HepG2 (cell line): ENCODE measurements around the gene IZUMO4. TPM values are rescaled to one million over a fixed set of nuclear protein-coding genes. Genes with fewer than 3 reads are reported as not detected.

Source experiments
- ESRRA ChIP-seq: sonication (generic); formaldehyde crosslinking; IDR thresholded peaks from 2 replicates; pipeline ENCODE4 v1.5.1; 2020; ENCODE audit warnings: mild to moderate bottlenecking, low read depth, missing genetic modification reagents
- FOSL1 ChIP-seq: sonication (generic); formaldehyde crosslinking; IDR thresholded peaks from 2 replicates; pipeline ENCODE4 v1.9.0; 2021; ENCODE audit warnings: missing genetic modification reagents, borderline replicate concordance
- HNRNPK ChIP-seq: fragments of 200-400 bp; formaldehyde crosslinking; IDR thresholded peaks from 2 replicates; pipeline ENCODE4 v1.6.1; 2018; ENCODE audit warnings: low read length, low read depth, moderate library complexity, mild to moderate bottlenecking; ENCODE audit not compliant: poor library complexity, severe bottlenecking
- HOMEZ ChIP-seq: IDR thresholded peaks from 2 replicates; pipeline ENCODE4 v1.6.1; 2016; ENCODE audit warnings: low read depth
- JDP2 ChIP-seq: sonication (generic); formaldehyde crosslinking; IDR thresholded peaks from 2 replicates; pipeline ENCODE4 v1.8.1; 2022; ENCODE audit warnings: missing genetic modification reagents, borderline replicate concordance
- NFE2L2 ChIP-seq: fragments of 150-350 bp; IDR thresholded peaks from 2 replicates; pipeline ENCODE4 v1.6.1; 2014; ENCODE audit warnings: low read length
- POLR2AphosphoS5 ChIP-seq: IDR thresholded peaks from 2 replicates; pipeline ENCODE4 v1.6.1; 2012; ENCODE audit warnings: low read depth, low read length
- SRSF4 ChIP-seq: fragments of 200-400 bp; formaldehyde crosslinking; IDR thresholded peaks from one replicate; pipeline ENCODE4 v1.6.1; 2018; ENCODE audit warnings: mild to moderate bottlenecking, low read depth, low read length, moderate library complexity; ENCODE audit not compliant: poor library complexity, severe bottlenecking
- ZFP1 ChIP-seq: IDR thresholded peaks from 2 replicates; pipeline ENCODE4 v1.6.1; 2016
- ZFP91 ChIP-seq: sonication (generic); formaldehyde crosslinking; IDR thresholded peaks from 2 replicates; pipeline ENCODE4 v1.9.0; 2022; ENCODE audit warnings: missing genetic modification reagents, mild to moderate bottlenecking, borderline replicate concordance
- ZFYVE20 ChIP-seq: sonication (generic); formaldehyde crosslinking; IDR thresholded peaks from 2 replicates; pipeline ENCODE4 v1.8.0; 2023; ENCODE audit warnings: low read depth, mild to moderate bottlenecking, moderate library complexity, missing genetic modification reagents, borderline replicate concordance
- ZNF619 ChIP-seq: sonication (generic); formaldehyde crosslinking; IDR thresholded peaks from 2 replicates; pipeline ENCODE4 v1.4.0; 2020; ENCODE audit warnings: mild to moderate bottlenecking, missing genetic modification reagents
- ZNF878 ChIP-seq: sonication (generic); formaldehyde crosslinking; IDR thresholded peaks from 2 replicates; pipeline ENCODE4 v1.8.1; 2023; ENCODE audit warnings: mild to moderate bottlenecking, missing genetic modification reagents, moderate library complexity
- polyA plus RNA-seq, 8 experiments: library from polyadenylated mRNA; depleted of rRNA in 3 of 8; stranded (reverse) in 7 of 8; unstranded in 1 of 8; fragments of >200 nt; fragmentation: Illumina TruSeq in 4 of 8; extraction: Trizol in 4 of 8; gene quantifications; 2 replicates each; pipeline versions ENCODE4 v1.2.1 to v1.2.3, GENCODE V29; 2011 to 2016; ENCODE audit warnings: low read depth in 4 of 8, missing spikeins in 1 of 8, mixed read lengths in 1 of 8; ENCODE audit not compliant: insufficient read depth in 1 of 8
- total RNA-seq, 5 experiments: library from RNA; depleted of rRNA; stranded (reverse); fragments of >200 nt; fragmentation: Illumina TruSeq; extraction: Trizol; gene quantifications; 2 replicates each; pipeline ENCODE4 v1.2.3, GENCODE V29; 2016; ENCODE audit warnings: low read depth in 1 of 5
- TF ChIP-seq, protein P1 (sequence below): sonication (generic); formaldehyde crosslinking; IDR thresholded peaks from 2 replicates; pipeline ENCODE4 v1.8.1; 2023; ENCODE audit warnings: mild to moderate bottlenecking, missing genetic modification reagents
- TF ChIP-seq, protein P2 (sequence below): sonication (generic); formaldehyde crosslinking; IDR thresholded peaks from 2 replicates; pipeline ENCODE4 v1.4.0; 2020; ENCODE audit warnings: low read depth, mild to moderate bottlenecking, missing genetic modification reagents

The IZUMO4 gene
- total and polyA plus RNA-seq, 2 of the 13 experiments (the other 11 are each of a cell fraction or from before 2014, with no cell fraction given): 0.77 to 3.9 TPM

- no peak for TF ChIP-seq JDP2 (CRISPR knock-in tag)
- no peak for TF ChIP-seq SRSF4
- TF ChIP-seq ZFP91: peak; percentile 85
- no peak for TF ChIP-seq ZFP1 (CRISPR knock-in tag)
- TF ChIP-seq, protein P1, sequence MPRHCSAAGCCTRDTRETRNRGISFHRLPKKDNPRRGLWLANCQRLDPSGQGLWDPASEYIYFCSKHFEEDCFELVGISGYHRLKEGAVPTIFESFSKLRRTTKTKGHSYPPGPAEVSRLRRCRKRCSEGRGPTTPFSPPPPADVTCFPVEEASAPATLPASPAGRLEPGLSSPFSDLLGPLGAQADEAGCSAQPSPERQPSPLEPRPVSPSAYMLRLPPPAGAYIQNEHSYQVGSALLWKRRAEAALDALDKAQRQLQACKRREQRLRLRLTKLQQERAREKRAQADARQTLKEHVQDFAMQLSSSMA (CRISPR knock-in tag): no peak
- TF ChIP-seq, protein P2, sequence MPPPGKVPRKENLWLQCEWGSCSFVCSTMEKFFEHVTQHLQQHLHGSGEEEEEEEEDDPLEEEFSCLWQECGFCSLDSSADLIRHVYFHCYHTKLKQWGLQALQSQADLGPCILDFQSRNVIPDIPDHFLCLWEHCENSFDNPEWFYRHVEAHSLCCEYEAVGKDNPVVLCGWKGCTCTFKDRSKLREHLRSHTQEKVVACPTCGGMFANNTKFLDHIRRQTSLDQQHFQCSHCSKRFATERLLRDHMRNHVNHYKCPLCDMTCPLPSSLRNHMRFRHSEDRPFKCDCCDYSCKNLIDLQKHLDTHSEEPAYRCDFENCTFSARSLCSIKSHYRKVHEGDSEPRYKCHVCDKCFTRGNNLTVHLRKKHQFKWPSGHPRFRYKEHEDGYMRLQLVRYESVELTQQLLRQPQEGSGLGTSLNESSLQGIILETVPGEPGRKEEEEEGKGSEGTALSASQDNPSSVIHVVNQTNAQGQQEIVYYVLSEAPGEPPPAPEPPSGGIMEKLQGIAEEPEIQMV (CRISPR knock-in tag): no peak
- TF ChIP-seq ESRRA (CRISPR knock-in tag): no peak
- TF ChIP-seq FOSL1 (CRISPR knock-in tag): no peak
- TF ChIP-seq NFE2L2: no peak
- TF ChIP-seq ZNF619 (CRISPR knock-in tag): no peak
- no peak for TF ChIP-seq HNRNPK
- no peak for TF ChIP-seq HOMEZ (CRISPR knock-in tag)
- TF ChIP-seq POLR2AphosphoS5: no peak
- no peak for TF ChIP-seq ZFYVE20 (CRISPR knock-in tag)
- TF ChIP-seq ZNF878 (CRISPR knock-in tag): no peak
These were observed 31.8 kb upstream of the IZUMO4 start (continued) for GRCh38 chr19:2064788-2065524.
